Transverse colon (tissue), 4 donors: Measurements from ENCODE around the gene KIF1B.

Experiments
- CTCF ChIP-seq, 5 experiments: fragments of 200-600 bp in 3 of 5; fragments of 450-650 bp in 2 of 5; sonication (generic) in 3 of 5; IDR thresholded peaks; 1 replicate in 2 of 5; 2 replicates in 3 of 5; pipeline ENCODE4 v1.5.1; 2016 to 2017; ENCODE audit warnings: antibody characterized with exemption in 5 of 5, inconsistent platforms in 3 of 5, mild to moderate bottlenecking in 2 of 5, moderate library complexity in 1 of 5
- POLR2A ChIP-seq: fragments of 450-650 bp; IDR thresholded peaks from one replicate; pipeline ENCODE4 v1.6.1; 2016; ENCODE audit warnings: antibody characterized with exemption, mild to moderate bottlenecking, moderate library complexity
- POLR2AphosphoS5 ChIP-seq, 3 donors: sonication (generic); formaldehyde crosslinking; IDR thresholded peaks; one replicate each; pipeline ENCODE4 v1.6.1; 2016; ENCODE audit warnings: antibody characterized with exemption in 3 of 3

- TF ChIP-seq CTCF (IDR thresholded peaks at IDR 0.05) (no peak), POLR2A (no peak), POLR2AphosphoS5 (IDR thresholded peaks at IDR 0.05) (no peak)
These were observed 61.5 kb downstream of the KIF1B start for GRCh38 chr1:10271869-10272268.
